GM12864 (cell line): Measurements from ENCODE around the gene PCMT1.
A peak's percentile ranks its signal among the peaks of the same experiment; 100 is the strongest.

Experiments used
- DNase-seq: peaks from one replicate; pipeline ENCODE4 v3.0.0-alpha.2; 2011; ENCODE audit warnings: low read depth
- H3K4me3 ChIP-seq: 2 replicates; pipeline ENCODE4 v1.5.1; 2011; ENCODE audit warnings: mild to moderate bottlenecking, low read depth, low read length, control low read depth
- TF ChIP-seq, protein P1 (sequence below): IDR thresholded peaks from 2 replicates; pipeline ENCODE4 v1.5.1; 2011; ENCODE audit warnings: low read depth, mild to moderate bottlenecking, moderate library complexity, low read length, control low read depth, inconsistent platforms; ENCODE audit errors: missing control alignments

The PCMT1 gene

DNA sequence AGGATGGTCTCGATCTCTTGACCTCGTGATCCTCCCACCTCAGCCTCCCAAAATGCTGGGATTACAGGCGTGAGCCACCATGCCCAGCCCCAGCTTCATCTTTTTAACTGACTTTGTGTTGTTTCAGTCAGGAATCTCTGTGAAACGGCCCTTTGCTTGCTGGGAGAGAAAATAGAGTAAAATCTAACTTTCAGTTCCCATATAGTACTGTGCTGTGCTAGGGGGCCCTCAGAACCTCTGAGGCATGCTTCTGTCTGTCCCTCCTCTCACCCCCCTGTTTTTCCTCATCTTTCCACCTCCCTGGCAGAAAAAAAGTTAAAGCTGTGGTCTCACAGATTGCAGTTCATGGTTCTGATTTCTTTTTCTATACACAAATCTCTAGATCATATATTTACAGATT is 66.2 kb downstream of the PCMT1 start:
- DNase-seq = no peak
- TF ChIP-seq, protein P1, sequence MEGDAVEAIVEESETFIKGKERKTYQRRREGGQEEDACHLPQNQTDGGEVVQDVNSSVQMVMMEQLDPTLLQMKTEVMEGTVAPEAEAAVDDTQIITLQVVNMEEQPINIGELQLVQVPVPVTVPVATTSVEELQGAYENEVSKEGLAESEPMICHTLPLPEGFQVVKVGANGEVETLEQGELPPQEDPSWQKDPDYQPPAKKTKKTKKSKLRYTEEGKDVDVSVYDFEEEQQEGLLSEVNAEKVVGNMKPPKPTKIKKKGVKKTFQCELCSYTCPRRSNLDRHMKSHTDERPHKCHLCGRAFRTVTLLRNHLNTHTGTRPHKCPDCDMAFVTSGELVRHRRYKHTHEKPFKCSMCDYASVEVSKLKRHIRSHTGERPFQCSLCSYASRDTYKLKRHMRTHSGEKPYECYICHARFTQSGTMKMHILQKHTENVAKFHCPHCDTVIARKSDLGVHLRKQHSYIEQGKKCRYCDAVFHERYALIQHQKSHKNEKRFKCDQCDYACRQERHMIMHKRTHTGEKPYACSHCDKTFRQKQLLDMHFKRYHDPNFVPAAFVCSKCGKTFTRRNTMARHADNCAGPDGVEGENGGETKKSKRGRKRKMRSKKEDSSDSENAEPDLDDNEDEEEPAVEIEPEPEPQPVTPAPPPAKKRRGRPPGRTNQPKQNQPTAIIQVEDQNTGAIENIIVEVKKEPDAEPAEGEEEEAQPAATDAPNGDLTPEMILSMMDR = no peak
- H3K4me3 ChIP-seq = no peak overlapping the region

DNA sequence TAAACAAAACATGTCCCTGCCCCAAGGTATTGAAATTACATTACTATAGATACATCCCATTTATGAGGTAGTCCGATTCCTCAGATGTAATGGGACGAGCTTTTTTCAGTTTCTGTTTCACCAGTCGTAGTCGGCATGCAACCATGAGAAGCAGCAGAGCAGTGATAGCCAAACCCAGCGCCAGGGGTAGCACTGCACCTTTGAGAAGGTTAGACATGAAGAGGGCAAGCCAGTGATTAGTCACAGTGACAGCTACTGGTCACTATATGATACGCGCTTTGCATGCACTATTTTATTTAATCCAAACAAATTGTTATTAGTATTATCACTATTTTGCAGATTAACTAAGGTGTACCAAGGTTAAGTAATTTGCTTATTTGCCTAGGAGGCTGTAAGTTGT is 71.0 kb downstream of the PCMT1 start:
- DNase-seq = no peak
- H3K4me3 ChIP-seq = no peak overlapping the region
- TF ChIP-seq, protein P1 = no peak

DNA sequence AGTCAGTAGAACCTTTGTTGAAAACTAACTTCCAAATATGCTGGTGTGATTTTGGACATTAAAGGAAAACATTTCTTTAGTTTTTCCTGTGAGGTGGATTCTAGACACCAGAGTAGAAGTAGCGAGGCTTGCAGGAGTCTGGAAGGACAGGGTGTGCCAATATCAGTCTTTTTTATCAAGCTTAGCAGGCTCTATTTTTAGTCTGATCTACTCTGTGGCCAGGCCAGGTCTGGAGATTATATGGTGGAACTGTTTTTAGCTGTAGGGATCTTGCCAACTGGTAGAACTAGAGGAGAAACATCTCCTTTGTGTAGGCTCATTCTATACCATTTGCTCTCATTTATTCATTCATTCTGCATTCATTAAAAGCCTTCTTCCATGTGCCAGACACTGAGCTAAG is 72.0 kb downstream of the PCMT1 start:
- TF ChIP-seq, protein P1 = no peak
- DNase-seq = no peak
- H3K4me3 ChIP-seq = no peak overlapping the region

DNA sequence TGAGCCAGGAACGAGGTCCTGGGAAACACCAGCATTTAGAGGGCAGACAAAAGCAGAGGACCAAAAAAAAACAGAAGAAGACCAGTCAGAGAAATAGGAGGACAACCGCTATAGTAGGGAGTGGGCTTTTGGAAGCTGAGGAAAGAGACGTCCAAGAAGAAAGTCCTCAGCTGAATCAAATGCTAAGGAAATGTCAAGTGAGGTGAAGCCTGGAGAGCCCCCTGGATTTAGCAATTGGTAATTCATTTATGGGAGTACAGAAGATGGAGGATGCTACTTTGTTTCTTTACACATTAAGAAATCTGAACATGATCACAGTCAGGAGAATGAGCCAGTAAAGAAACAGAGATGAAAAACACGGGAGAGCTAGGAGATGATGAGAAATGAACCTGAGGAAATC is 73.5 kb downstream of the PCMT1 start:
- no peak for DNase-seq
- TF ChIP-seq, protein P1 = peak; percentile 21
- no peak overlapping the region for H3K4me3 ChIP-seq

DNA sequence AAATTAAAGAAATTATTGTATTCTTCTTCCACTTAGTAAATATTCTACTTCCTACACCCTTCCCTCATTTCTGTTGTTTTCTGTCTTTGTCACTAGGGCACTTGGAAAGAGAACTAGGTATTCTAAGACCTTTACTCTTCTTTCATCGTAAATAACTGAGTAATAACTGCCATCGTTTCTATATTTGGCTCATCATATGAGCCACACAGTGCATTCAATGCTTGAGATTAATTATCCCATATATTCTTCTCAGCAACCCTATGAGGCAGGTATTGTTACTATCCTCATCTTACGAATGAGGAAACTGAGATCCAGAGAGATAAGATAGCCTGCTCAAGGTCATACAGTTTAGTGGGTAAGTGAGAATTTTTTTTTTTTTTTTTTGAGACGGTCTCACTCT is 75.8 kb downstream of the PCMT1 start:
- no peak for DNase-seq
- H3K4me3 ChIP-seq = no peak overlapping the region
- TF ChIP-seq, protein P1 = no peak

DNA sequence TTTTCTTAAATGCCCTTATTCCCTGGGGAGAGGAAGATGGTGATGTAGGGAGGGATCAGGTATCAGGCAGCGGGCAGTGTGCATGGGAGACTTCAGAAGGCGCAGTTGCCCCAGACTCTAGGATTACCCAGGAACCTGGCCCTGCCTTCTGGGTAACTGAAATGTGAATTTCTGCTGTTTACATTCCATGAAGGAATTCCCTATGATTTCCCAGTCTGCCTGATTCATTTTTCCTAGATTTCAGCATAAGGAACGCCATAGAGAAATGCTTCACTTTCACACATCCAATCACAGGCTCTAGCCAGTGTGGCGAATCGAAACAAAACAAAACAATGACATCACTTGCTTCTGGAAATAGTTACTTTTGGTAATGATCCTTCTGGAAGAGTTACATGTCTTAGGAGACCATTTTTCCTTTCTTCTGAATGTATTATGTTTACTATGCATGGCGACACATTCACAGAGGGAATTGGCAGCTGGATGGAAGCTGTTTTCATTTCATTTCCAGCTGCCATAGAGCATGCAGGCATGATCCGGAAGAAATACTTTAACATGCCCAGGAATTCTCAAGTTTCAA is 81.3 kb downstream of the PCMT1 start:
- DNase-seq = no peak
- TF ChIP-seq, protein P1 = no peak
- H3K4me3 ChIP-seq = no peak overlapping the region

DNA sequence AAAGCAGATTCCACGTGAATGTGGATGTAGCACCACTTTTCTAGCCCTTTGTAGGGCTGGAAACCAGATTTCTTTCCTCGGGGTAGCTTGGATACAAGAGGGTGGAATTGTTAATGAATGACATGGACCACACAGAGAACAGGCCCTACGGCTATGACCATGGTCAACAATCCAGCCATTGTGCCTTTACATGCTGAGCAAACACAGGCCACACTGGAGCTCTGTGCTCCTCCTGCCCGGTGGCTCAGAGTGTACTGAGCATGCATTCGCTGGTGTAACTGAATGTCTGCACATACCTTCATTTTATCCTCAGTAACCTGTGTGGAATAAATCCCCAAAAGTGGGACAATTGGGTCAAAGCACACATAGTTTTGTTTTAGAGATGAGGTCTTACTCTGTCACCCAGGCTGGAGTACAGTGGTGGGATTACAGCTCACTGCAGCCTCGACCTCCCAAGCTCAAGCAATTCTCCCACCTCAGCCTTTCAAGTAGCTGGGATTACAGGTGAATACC is 81.8 kb downstream of the PCMT1 start:
- TF ChIP-seq, protein P1 = no peak
- no peak overlapping the region for H3K4me3 ChIP-seq
- DNase-seq = no peak
